GM19452 (cell line): ENCODE data around the gene PSMA6.
"Not testable (repeated sequence)": the region's sequence is repeated elsewhere in the genome, so short reads cannot be mapped to it uniquely, and the experiment has no call there.

Source experiments
- ATAC-seq: cut with Tn5 transposase; IDR thresholded peaks from one replicate; pipeline ENCODE4 v1.9.1; 2021; ENCODE audit not compliant: unreplicated experiment

The PSMA6 gene

DNA sequence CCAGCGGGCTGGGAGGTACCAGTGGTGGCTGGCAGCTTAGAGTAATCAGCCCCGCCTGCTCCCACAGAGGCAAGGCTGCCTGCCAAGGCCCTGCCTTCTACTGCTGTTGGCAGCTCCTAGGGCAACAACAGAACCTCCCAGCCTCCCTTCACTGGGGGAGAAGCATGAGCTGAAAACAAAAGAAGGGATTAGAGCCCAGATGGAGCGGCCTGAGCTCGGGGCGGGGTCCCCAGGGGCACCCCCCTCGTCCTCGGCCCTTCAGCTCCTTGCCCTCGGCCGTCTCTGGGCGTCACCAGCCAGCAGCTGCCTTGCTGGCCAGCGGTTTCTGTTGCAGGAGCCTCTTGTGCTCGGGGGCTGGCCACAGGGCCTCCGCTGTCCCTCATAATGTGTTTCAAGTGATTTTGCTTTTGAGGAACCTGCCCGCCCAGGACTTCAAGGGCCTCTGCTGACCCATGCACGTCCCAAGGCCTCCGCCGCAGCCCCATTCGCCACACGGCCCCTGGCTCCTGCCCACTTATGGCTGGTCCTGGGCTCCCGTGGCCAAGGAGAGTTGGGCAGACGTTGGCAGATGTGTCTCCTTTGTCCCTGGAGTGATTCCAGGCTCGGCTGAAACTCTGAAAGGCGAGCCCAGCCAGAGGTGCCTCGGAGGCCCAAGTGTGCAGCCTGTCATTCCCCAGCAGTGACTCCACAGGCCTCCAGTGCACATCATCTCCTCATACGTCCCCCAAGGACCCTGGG, 49.7 kb downstream of the PSMA6 start:
- ATAC-seq: no peak

GRCh38 chr14:35342489-35343010, 50.4 kb downstream of the PSMA6 start:
- ATAC-seq: no peak

- ATAC-seq: no peak
Measured at GRCh38 chr14:35343702-35344101, 51.5 kb downstream of the PSMA6 start.

DNA sequence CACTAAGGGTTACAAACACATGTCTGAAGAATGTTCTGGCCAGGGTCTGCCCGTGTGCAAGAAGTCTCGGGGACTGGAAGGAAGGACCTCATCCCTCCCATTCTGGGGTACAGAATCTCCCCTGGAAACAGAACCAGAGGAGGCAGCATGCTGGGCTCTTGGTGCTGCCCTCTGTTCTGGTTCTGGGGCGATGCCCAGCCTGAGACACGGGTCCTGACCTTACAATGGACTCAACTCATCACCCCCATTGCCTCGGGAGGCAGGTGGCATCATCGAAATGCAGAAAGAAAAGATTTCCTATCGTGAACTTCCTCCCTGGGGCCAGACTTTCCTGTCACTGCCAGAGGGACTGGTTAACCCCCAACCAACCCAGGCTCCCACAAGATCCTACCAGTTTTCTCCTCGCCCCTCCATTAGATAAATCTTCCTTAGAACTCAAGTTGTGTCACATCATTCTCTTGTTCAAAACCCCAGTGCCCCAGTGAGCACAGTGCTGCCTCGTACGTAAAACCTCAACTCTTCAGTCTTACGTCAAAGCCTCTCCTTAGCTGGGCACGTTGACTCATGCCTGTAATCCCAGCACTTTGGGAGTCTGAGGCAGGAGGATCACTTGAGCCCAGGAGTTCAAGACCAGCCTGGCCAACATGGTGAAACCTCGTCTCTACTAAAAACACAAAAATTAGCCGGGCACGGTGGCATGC, 52.1 kb downstream of the PSMA6 start:
- no peak for ATAC-seq

DNA sequence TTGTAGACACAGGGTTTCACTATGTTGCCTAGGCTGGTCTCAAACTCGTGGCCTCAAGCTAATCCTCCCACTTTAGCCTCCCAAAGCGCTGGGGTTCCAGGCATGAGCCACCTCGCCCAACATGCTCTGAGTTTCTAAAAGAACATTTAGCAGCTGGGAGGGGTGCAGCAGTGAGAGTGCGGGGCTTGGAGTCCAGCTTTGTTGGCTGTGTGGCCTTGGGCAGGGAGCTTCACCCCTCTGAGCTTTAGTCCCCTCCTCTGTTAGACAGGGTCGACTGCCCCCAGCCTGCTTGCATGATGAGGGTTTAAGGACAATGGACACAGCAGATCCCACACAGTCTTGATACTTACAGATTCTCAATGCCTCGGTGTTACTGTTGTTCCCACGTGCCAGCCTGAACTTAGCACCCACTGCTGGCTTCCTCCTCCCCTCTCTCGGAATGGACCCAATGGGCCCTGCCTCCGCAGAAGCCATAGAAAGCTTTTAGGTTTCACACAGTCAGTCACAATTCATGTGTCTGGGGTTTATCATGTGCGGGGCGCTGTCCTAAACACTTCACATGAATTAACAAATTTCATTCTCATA, 54.6 kb downstream of the PSMA6 start:
- no peak for ATAC-seq

DNA sequence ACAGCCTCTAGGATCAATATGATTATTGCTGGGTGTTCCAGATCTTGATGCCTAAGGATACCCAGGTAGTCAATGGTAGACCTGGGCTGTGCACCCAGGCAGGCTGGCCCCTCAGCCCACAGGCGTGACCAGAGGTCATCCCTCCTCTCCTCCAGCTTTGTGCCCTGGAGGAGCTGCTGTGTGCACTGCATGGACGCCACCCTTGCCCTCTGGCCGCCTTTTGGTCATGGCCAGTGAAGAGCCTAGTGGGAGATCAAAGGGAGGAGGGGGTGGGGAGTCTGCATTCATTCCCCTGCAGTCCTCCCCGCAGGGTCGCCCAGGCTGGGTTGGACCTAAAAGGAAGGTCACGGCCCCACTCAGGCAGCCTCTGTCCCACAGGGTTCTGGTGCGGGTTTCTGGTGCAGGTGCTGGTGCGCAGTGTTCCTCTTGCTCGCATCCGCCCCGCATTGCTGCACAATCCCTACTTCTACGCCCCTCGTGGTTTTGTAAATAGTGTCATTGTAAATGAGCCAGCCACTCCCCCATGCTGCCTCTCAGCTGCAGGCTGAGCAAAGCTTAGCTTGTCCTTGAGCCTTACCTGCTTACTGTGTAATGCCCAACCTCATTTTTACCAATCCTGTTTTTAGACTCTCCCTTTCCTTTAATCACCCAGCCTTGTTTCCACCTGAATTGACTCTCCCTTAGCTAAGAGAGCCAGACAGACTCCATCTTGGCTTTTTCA, 55.3 kb downstream of the PSMA6 start:
- no peak for ATAC-seq

- ATAC-seq: not testable (repeated sequence)
Measured at GRCh38 chr14:35348044-35348380, 55.8 kb downstream of the PSMA6 start.

DNA sequence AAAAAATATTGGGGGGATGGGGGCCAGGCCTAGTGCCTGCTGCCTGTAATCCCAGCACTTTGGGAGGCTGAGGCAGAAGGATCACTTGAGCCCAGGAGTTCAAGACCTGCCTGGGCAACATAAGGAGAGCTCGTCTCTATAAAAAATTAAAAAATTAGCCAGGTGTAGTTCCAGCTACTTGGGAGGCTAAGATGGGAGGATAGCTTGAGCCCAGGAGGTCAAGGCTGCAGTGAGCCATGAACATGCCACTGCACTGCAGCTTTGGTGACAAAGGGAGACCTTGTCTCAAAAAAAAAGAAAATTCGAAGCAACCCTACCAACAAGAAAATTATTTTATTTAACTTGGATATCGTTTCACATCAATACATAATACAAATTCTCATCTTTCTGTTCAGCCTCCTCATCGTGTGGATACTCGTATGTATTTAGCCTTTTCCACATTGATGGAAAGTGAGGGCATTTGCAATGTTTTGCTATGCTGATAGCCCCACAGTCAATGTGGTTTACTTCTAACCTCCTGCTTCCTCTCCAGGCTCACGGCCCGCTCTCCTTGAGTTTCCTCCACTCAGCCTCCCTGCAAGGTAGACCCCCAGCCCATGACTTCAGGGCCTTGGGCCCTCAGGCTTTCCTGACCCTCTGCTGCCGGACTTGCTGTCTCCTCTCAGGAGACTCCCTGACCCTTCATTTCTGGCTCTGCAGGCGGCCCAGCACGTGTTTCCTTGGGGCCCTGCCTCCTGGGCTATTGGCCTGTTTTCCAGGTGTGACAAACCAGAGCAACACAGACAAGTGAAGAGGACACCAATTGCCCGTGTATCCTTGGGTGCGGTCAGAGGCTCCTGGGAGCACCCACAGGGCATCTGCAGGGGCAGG, 57.5 kb downstream of the PSMA6 start:
- ATAC-seq: no peak

- ATAC-seq: no peak
Measured at GRCh38 chr14:35351497-35351896, 59.3 kb downstream of the PSMA6 start.

- no peak for ATAC-seq
Measured at GRCh38 chr14:35351897-35352273, 59.7 kb downstream of the PSMA6 start.

DNA sequence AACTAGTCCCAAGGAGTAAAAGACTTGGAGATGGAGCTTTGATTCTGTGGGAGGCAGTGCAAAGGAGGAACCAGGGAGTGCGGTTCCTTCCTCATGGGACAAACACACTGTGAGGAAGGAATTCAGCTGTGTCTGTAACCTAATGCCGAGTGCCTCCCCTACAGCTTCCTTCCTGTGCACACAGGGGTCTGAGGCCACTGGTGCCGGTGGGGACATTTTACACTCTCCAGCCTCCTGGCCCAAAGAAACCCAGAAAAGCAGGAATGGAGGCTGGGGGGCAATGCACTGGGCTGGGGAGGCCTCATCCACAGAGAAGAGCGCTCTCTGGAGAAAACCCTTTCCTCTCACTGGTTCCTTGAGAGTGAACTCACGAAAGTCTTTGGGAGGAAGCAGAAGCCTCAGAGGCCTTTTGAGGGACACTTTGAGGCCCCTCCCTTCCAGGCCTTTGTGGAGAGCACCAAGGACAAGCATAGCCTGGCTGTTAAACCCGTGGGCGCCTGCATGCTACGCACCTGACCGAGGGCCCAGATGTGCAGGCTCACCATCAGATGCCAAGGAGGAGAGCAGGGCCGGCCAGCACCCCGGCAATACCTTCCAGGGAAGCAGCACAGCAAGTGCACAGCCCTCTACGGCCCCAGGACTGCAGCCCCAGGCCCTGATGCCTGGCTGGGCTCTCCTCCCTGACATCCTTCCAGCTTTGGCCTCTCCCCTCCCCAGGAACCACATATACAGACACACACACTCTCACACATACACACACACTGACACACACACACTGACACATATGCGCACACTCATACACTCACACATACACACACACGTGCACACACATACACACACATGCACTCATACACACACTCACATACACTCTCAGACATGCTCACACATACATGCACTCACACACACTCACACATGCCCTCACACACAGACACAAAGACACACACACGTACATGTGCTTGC, 60.4 kb downstream of the PSMA6 start:
- no peak for ATAC-seq

DNA sequence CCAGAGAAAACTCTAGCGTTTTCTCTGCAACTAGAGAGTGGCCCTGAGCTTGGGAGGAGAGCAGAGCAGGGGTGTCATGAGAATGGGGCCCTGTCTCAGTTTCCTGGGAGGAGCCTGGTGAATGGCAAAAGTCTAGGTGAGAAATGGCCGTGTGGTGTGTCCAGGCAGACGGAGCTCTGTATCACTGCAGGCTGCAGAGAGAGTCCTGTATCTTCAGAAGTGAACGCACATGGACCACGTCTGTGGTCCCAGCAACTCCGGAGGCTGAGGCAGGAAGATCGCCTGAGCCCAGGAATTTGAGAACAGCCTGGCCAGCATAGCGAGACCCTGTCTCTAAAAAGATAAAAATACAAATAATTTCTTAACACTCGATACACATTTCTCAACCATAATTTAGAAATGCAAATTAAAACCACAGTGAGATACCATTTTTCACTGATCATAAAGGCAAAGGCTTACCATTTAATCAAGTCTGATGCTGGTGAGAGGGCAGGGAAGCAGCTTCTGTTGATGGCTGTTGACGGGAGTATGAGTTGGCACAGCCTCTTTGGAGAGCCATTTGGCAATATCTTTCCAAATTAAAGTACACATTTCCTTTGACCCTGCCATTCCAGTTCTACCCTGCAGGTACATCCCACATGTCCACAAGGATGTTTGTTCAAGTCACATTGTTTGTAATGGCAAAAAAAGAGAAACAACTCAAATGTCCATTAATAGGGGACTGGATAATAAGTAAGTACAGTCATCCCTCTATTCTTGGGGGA, 61.4 kb downstream of the PSMA6 start:
- ATAC-seq: no peak

DNA sequence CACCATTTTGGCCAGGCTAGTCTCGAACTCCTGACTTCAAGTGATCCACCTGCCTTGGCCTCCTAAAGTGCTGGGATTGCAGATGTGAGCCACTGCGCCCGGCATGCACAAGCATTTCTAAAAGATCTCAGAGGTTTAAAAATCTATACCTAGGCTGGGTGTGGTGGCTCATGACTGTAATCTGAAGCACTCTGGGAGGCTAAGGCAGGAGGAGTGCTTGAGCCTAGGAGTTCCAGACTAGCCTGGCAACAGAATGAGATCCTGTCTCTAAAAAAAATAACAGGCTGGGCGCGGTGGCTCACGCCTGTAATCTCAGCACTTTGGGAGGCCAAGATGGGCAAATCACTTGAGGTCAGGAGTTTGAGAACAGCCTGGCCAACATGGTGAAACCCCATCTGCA, 63.1 kb downstream of the PSMA6 start:
- ATAC-seq: not testable (repeated sequence)

- ATAC-seq: peak; percentile 50
Measured at GRCh38 chr14:35355981-35356841, 64.0 kb downstream of the PSMA6 start.

- ATAC-seq: not testable (repeated sequence)
Measured at GRCh38 chr14:35359655-35360054, 67.5 kb downstream of the PSMA6 start.

- no peak for ATAC-seq
Measured at GRCh38 chr14:35361141-35361480, 68.9 kb downstream of the PSMA6 start.

GRCh38 chr14:35362450-35362849, 70.3 kb downstream of the PSMA6 start:
- ATAC-seq: no peak

DNA sequence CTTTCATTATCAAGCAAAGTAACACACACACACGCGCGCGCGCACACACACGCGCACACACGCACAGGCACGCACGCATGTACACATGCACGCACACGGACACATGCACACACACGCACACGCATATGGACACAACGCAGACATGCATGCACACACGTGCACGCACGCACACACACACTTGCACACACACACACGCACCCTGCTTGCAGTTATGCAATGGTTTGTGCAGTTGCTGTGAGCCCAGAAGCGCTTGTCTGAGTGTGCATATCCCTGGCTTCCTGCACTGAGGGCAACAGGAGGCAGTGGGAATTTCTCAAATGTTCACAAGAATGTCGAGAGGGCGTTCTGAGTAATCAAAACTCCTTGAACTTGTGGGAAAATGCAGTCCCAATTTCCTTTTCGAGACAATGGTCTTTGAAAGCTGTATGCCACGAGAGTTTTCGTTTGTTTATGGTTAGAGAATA, 70.8 kb downstream of the PSMA6 start:
- no peak for ATAC-seq
